SU-DHL-6 (cell line): Measurements from ENCODE around the gene ARHGDIA.
A peak's percentile ranks its signal among the peaks of the same experiment; 100 is the strongest.

ENCODE experiments used
- H2AFZ ChIP-seq: fragments of 200-600 bp; sonication (generic); 2 replicates; pipeline ENCODE4 v1.6.1; 2014; ENCODE audit warnings: low read depth, mild to moderate bottlenecking, moderate library complexity, mixed read lengths, antibody characterized with exemption, low read length; ENCODE audit not compliant: severe bottlenecking
- H3F3A ChIP-seq: fragments of 200-600 bp; shearing (Covaris generic); 2 replicates; pipeline ENCODE4 v1.6.0; 2016; ENCODE audit warnings: antibody characterized with exemption, mild to moderate bottlenecking; ENCODE audit not compliant: insufficient read depth
- H3K27ac ChIP-seq: fragments of 200-600 bp; sonication (generic); 2 replicates; pipeline ENCODE4 v1.5.1; 2016; ENCODE audit warnings: low read depth, mild to moderate bottlenecking, low read length, moderate library complexity, mixed read lengths
- H3K27me3 ChIP-seq: fragments of 200-600 bp; sonication (generic), shearing (Covaris generic); 2 replicates; pipeline ENCODE4 v1.6.0; 2014; ENCODE audit warnings: mild to moderate bottlenecking, low read length
- H3K36me3 ChIP-seq: fragments of 200-600 bp; sonication (generic); 2 replicates; pipeline ENCODE4 v1.6.1; 2014; ENCODE audit warnings: mild to moderate bottlenecking, low read length, mixed read lengths
- H3K4me2 ChIP-seq: fragments of 300-600, 200-600 bp; shearing (Covaris generic), sonication (generic); 2 replicates; pipeline ENCODE4 v1.6.0; 2014; ENCODE audit warnings: low read length, low read depth, mild to moderate bottlenecking; ENCODE audit not compliant: poor library complexity, severe bottlenecking
- H3K4me3 ChIP-seq: fragments of 200-600 bp; sonication (generic); 2 replicates; pipeline ENCODE4 v1.5.1; 2014; ENCODE audit warnings: antibody characterized with exemption, low read length, mild to moderate bottlenecking, mixed read lengths; ENCODE audit not compliant: insufficient read depth, poor library complexity, severe bottlenecking
- H3K79me2 ChIP-seq: fragments of 200-600 bp; sonication (generic); 2 replicates; pipeline ENCODE4 v1.6.1; 2014; ENCODE audit warnings: mild to moderate bottlenecking, low read length, moderate library complexity; ENCODE audit not compliant: insufficient read depth
- H3K9ac ChIP-seq: fragments of 200-600 bp; sonication (generic); 2 replicates; pipeline ENCODE4 v1.7.0; 2014; ENCODE audit warnings: mild to moderate bottlenecking, low read length
- H3K9me2 ChIP-seq: fragments of 200-600 bp; sonication (generic); replicated peaks from 2 replicates; pipeline ENCODE4 v1.6.1; 2014; ENCODE audit warnings: low read length; ENCODE audit not compliant: insufficient read depth
- H3K9me3 ChIP-seq: fragments of 200-600 bp; sonication (generic); 2 replicates; pipeline ENCODE4 v1.6.1; 2014; ENCODE audit warnings: low read length, mixed read lengths; ENCODE audit not compliant: insufficient read depth
- H4K20me1 ChIP-seq: fragments of 200-600 bp; sonication (generic); 2 replicates; pipeline ENCODE4 v1.6.1; 2014; ENCODE audit warnings: low read depth, mild to moderate bottlenecking, antibody characterized with exemption, low read length, moderate library complexity, mixed read lengths
- EZH2phosphoT487 ChIP-seq: fragments of 200-600 bp; sonication (generic), shearing (Covaris generic); conservative IDR thresholded peaks from 2 replicates; pipeline ENCODE4 v1.6.1; 2018; ENCODE audit warnings: mild to moderate bottlenecking, antibody characterized with exemption, low read length, moderate library complexity, mixed read lengths
- TF ChIP-seq, protein P1 (sequence below): fragments of 200-600 bp; sonication (generic); IDR thresholded peaks from one replicate; pipeline ENCODE4 v1.5.1; 2017; ENCODE audit warnings: antibody characterized with exemption, mild to moderate bottlenecking, low read length, moderate library complexity; ENCODE audit not compliant: insufficient read depth, poor library complexity, severe bottlenecking

The ARHGDIA gene

DNA sequence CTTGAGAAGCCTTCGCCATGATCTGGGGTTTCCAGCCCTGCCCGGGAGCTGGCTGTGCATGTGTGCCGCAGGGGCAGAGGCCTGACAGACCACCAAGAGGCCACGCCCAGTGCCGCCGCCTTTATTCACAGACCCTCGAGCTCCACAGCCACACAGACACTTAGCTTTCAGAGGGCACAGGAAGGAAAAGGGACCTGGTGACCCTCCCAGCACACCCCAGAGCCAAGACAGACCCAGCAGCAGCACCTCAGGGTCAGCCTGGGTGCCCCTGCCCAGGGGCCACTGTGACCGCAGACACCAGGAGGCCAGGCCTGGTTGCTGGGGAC is 48.9 kb downstream of the ARHGDIA start:
- H3K36me3 ChIP-seq, result no peaks in the 10 kb centered on the region
- no peak overlapping the region for H3K4me3 ChIP-seq
- H2AFZ ChIP-seq, result no peak overlapping the region
- no peaks in the 10 kb centered on the region for H3K9me2 ChIP-seq
- no peaks in the 10 kb centered on the region for H3K9me3 ChIP-seq
- H3K27ac ChIP-seq, result no peak overlapping the region
- H3K4me2 ChIP-seq, result no peak overlapping the region
- no peaks in the 10 kb centered on the region for H4K20me1 ChIP-seq
- H3K9ac ChIP-seq, result no peak overlapping the region
- H3F3A ChIP-seq, result no peaks in the 10 kb centered on the region
- no peak for TF ChIP-seq EZH2phosphoT487
- TF ChIP-seq, protein P1, sequence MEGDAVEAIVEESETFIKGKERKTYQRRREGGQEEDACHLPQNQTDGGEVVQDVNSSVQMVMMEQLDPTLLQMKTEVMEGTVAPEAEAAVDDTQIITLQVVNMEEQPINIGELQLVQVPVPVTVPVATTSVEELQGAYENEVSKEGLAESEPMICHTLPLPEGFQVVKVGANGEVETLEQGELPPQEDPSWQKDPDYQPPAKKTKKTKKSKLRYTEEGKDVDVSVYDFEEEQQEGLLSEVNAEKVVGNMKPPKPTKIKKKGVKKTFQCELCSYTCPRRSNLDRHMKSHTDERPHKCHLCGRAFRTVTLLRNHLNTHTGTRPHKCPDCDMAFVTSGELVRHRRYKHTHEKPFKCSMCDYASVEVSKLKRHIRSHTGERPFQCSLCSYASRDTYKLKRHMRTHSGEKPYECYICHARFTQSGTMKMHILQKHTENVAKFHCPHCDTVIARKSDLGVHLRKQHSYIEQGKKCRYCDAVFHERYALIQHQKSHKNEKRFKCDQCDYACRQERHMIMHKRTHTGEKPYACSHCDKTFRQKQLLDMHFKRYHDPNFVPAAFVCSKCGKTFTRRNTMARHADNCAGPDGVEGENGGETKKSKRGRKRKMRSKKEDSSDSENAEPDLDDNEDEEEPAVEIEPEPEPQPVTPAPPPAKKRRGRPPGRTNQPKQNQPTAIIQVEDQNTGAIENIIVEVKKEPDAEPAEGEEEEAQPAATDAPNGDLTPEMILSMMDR, result no peak
- no peaks in the 10 kb centered on the region for H3K27me3 ChIP-seq
- no peaks in the 10 kb centered on the region for H3K79me2 ChIP-seq

DNA sequence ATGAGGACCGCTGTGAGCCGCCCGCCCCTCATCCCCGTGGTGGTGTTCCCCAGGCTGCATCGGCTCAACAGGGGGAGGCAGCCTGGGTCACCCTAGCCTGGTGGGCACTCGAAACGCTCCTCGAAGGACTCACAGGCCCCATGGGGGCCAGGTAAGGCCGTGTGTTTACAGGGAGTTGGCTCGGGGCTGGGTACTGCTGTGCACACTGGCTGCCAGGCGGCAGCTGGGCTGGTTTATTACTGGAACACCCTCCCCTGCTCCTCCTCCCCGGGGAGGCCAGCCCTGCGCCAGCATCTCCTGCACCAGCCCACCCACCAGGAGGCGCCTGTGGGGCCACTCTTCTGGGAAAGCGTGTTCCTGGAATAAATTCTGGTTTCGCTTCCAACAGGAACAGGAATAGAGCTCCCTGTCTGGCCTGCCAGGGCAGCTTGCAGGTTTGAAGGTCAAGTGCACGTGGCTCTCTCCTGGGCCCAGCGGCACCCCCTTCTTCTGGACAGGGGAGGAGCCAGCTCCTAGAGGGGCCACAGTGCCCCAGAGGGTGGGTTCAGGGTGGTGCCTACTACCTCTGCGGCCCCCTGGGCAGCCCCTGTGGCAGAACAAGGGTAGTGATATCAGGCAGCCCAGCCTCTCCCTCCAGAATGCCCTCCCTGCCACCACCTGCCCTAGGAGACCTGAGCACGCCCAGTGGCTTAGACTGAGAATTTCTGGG is 49.4 kb downstream of the ARHGDIA start:
- Histone ChIP-seq H3K36me3 (no peaks in the 10 kb centered on the region), H3F3A (no peaks in the 10 kb centered on the region), H3K27ac (no peak overlapping the region), H3K9ac (no peak overlapping the region), H3K4me3 (no peak overlapping the region), H4K20me1 (no peaks in the 10 kb centered on the region), H3K27me3 (no peaks in the 10 kb centered on the region), H2AFZ (no peak overlapping the region), H3K9me3 (no peaks in the 10 kb centered on the region), H3K4me2 (no peak overlapping the region), H3K79me2 (no peaks in the 10 kb centered on the region), H3K9me2 (no peaks in the 10 kb centered on the region)
- TF ChIP-seq, protein P1, result peak; percentile 16
- TF ChIP-seq EZH2phosphoT487, result no peak

DNA sequence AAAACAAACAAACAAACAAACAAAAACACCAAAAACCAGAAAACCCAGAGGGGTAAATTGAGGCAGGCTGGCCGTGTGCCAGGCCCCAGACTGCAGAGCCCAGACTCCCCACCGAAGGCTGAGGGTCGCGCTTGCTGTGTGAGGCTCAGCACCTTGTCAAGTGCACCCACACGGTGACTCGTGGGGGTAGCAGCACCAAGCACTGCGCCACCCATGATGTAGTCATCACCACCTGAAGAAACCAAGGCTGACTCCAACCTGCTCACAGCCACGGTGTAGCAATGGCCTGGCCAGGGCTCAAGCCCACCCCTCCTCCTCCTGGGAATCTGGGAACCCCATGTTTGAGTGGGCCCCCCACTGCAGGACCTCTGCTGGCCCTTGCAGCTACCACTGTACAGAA is 50.0 kb downstream of the ARHGDIA start:
- Histone ChIP-seq H3K27ac (no peak overlapping the region), H3K4me3 (no peak overlapping the region), H2AFZ (no peak overlapping the region), H3K79me2 (no peaks in the 10 kb centered on the region), H3K9me2 (no peaks in the 10 kb centered on the region), H3K9ac (no peak overlapping the region), H3K36me3 (no peaks in the 10 kb centered on the region), H3K4me2 (no peak overlapping the region), H4K20me1 (no peaks in the 10 kb centered on the region), H3F3A (no peaks in the 10 kb centered on the region), H3K27me3 (no peaks in the 10 kb centered on the region), H3K9me3 (no peaks in the 10 kb centered on the region)
- no peak for TF ChIP-seq EZH2phosphoT487
- TF ChIP-seq, protein P1, result no peak
